Measurements from ENCODE around the gene ARHGEF3.

Gene ARHGEF3

GRCh38 chr3:56800832-56801661 lies 702 bp downstream of the ARHGEF3 start:
- no CpG with 5 or more reads among the region's 19 CpGs for WGBS, 2 donors (ENCODE audit: extremely low coverage in 2 of 2, insufficient read length in 2 of 2, insufficient replicate concordance in 1 of 2)
- Histone ChIP-seq H3K4me1 (ENCODE audit: control insufficient read depth in 2 of 2, insufficient read depth in 1 of 2, low read depth in 1 of 2, low read length in 2 of 2) (peaks cover 4 to 5% of the 10 kb centered on the region in 2 donors), H3K27ac (replicated peaks; ENCODE audit: low read length) (no peak overlapping the region)

GRCh38 chr3:56800130-56800831 lies 1.5 kb downstream of the ARHGEF3 start:
- Histone ChIP-seq H2AK5ac (ENCODE audit: low read depth, low read length) (no peak overlapping the region), H4K8ac (ENCODE audit: low read depth, low read length) (no peak overlapping the region), H3K9me3 (replicated peaks in 1 of 2; ENCODE audit: control insufficient read depth in 2 of 2, insufficient read depth in 1 of 2, low read depth in 1 of 2, low read length in 2 of 2) (no peaks in the 10 kb centered on the region), H3K9ac (ENCODE audit: low read depth, low read length, poor library complexity) (no peak overlapping the region), H3K27ac (replicated peaks; ENCODE audit: low read length) (no peak overlapping the region), H3K4ac (ENCODE audit: low read length) (no peak overlapping the region), H2AFZ (ENCODE audit: low read length) (no peak overlapping the region), H2BK12ac (ENCODE audit: low read length) (no peak overlapping the region), H3K36me3 (replicated peaks in 1 of 2; ENCODE audit: control insufficient read depth in 2 of 2, insufficient read depth in 2 of 2, low read length in 2 of 2) (no peaks in the 10 kb centered on the region), H3K18ac (ENCODE audit: low read length) (no peak overlapping the region), H2BK120ac (ENCODE audit: low read depth, low read length) (no peak overlapping the region), H3K27me3 (ENCODE audit: control insufficient read depth in 3 of 3, insufficient read depth in 3 of 3, low read depth in 1 of 3, low read length in 3 of 3) (peaks cover 0 to 41% (median 18%) of the 10 kb centered on the region in 3 experiments), H3K4me2 (ENCODE audit: insufficient read depth, low read length, poor library complexity, severe bottlenecking) (no peak overlapping the region), H3K23ac (ENCODE audit: low read depth, low read length, poor library complexity) (no peak overlapping the region), H2BK5ac (ENCODE audit: low read length) (no peak overlapping the region), H4K91ac (ENCODE audit: low read depth, low read length, poor library complexity) (no peak overlapping the region), H3K79me1 (ENCODE audit: low read depth, low read length) (no peaks in the 10 kb centered on the region), H3K4me3 (ENCODE audit: low read length in 2 of 2) (no peak overlapping the region), H3K14ac (ENCODE audit: low read length) (no peak overlapping the region), H3K4me1 (ENCODE audit: control insufficient read depth in 2 of 2, insufficient read depth in 1 of 2, low read depth in 1 of 2, low read length in 2 of 2) (peaks cover 4 to 5% of the 10 kb centered on the region in 2 donors), H2BK15ac (ENCODE audit: low read length) (no peak overlapping the region)
- no CpG with 5 or more reads among the region's 10 CpGs for WGBS, 2 donors (ENCODE audit: extremely low coverage in 2 of 2, insufficient read length in 2 of 2, insufficient replicate concordance in 1 of 2)
- DNase-seq (ENCODE audit: low spot score), result no peak

More at GRCh38 chr3:56800832-56801661, 702 bp downstream of the ARHGEF3 start:
- H2BK120ac ChIP-seq (ENCODE audit: low read depth, low read length), result no peak overlapping the region
- no peaks in the 10 kb centered on the region for H3K9me3 ChIP-seq (replicated peaks in 1 of 2; ENCODE audit: control insufficient read depth in 2 of 2, insufficient read depth in 1 of 2, low read depth in 1 of 2, low read length in 2 of 2)
- no peak overlapping the region for H2AK5ac ChIP-seq (ENCODE audit: low read depth, low read length)
- H2BK15ac ChIP-seq (ENCODE audit: low read length), result peak overlapping the region; percentile 5
- peak overlapping the region; percentile 64 for H3K9ac ChIP-seq (ENCODE audit: low read depth, low read length, poor library complexity)
- H3K18ac ChIP-seq (ENCODE audit: low read length), result peak overlapping the region; percentile 84
- no peaks in the 10 kb centered on the region for H3K79me1 ChIP-seq (ENCODE audit: low read depth, low read length)
- no peak overlapping the region for H2BK5ac ChIP-seq (ENCODE audit: low read length)
- peak overlapping the region; percentile 90 for H3K4me2 ChIP-seq (ENCODE audit: insufficient read depth, low read length, poor library complexity, severe bottlenecking)
- peak overlapping the region; percentile 91 for H3K14ac ChIP-seq (ENCODE audit: low read length)
- H4K91ac ChIP-seq (ENCODE audit: low read depth, low read length, poor library complexity), result no peak overlapping the region
- H3K4ac ChIP-seq (ENCODE audit: low read length), result no peak overlapping the region
- H3K27me3 ChIP-seq (ENCODE audit: control insufficient read depth in 3 of 3, insufficient read depth in 3 of 3, low read depth in 1 of 3, low read length in 3 of 3), result peaks cover 0 to 42% (median 18%) of the 10 kb centered on the region in 3 experiments
- no peaks in the 10 kb centered on the region for H3K36me3 ChIP-seq (replicated peaks in 1 of 2; ENCODE audit: control insufficient read depth in 2 of 2, insufficient read depth in 2 of 2, low read length in 2 of 2)
- no peak overlapping the region for H4K8ac ChIP-seq (ENCODE audit: low read depth, low read length)
- H3K4me3 ChIP-seq (ENCODE audit: low read length in 2 of 2), result peak overlapping the region; percentile 55 to 91
- DNase-seq (ENCODE audit: low spot score), result no peak
- peak overlapping the region; percentile 98 for H2AFZ ChIP-seq (ENCODE audit: low read length)
- no peak overlapping the region for H2BK12ac ChIP-seq (ENCODE audit: low read length)
- H3K23ac ChIP-seq (ENCODE audit: low read depth, low read length, poor library complexity), result peak overlapping the region; percentile 85

GRCh38 chr3:56799251-56799882 lies 2.4 kb downstream of the ARHGEF3 start:
- Histone ChIP-seq H2AFZ (ENCODE audit: low read length) (no peak overlapping the region), H2BK15ac (ENCODE audit: low read length) (no peak overlapping the region), H3K36me3 (replicated peaks in 1 of 2; ENCODE audit: control insufficient read depth in 2 of 2, insufficient read depth in 2 of 2, low read length in 2 of 2) (no peaks in the 10 kb centered on the region), H3K9ac (ENCODE audit: low read depth, low read length, poor library complexity) (no peak overlapping the region), H2BK12ac (ENCODE audit: low read length) (no peak overlapping the region), H3K18ac (ENCODE audit: low read length) (no peak overlapping the region), H3K4me3 (ENCODE audit: low read length in 2 of 2) (no peak overlapping the region), H3K9me3 (replicated peaks in 1 of 2; ENCODE audit: control insufficient read depth in 2 of 2, insufficient read depth in 1 of 2, low read depth in 1 of 2, low read length in 2 of 2) (no peaks in the 10 kb centered on the region), H2BK120ac (ENCODE audit: low read depth, low read length) (no peak overlapping the region), H4K8ac (ENCODE audit: low read depth, low read length) (no peak overlapping the region), H4K91ac (ENCODE audit: low read depth, low read length, poor library complexity) (no peak overlapping the region), H3K4ac (ENCODE audit: low read length) (no peak overlapping the region), H3K14ac (ENCODE audit: low read length) (no peak overlapping the region), H3K27me3 (ENCODE audit: control insufficient read depth in 3 of 3, insufficient read depth in 3 of 3, low read depth in 1 of 3, low read length in 3 of 3) (peaks cover 0 to 34% (median 18%) of the 10 kb centered on the region in 3 experiments), H3K79me1 (ENCODE audit: low read depth, low read length) (no peaks in the 10 kb centered on the region), H3K23ac (ENCODE audit: low read depth, low read length, poor library complexity) (no peak overlapping the region), H2BK5ac (ENCODE audit: low read length) (no peak overlapping the region), H3K27ac (replicated peaks; ENCODE audit: low read length) (no peak overlapping the region), H3K4me1 (ENCODE audit: control insufficient read depth in 2 of 2, insufficient read depth in 1 of 2, low read depth in 1 of 2, low read length in 2 of 2) (peaks cover 3 to 4% of the 10 kb centered on the region in 2 donors), H3K4me2 (ENCODE audit: insufficient read depth, low read length, poor library complexity, severe bottlenecking) (no peak overlapping the region), H2AK5ac (ENCODE audit: low read depth, low read length) (no peak overlapping the region)
- no CpG with 5 or more reads among the region's 7 CpGs for WGBS, 2 donors (ENCODE audit: extremely low coverage in 2 of 2, insufficient read length in 2 of 2, insufficient replicate concordance in 1 of 2)
- DNase-seq (ENCODE audit: low spot score), result peak; percentile 15

GRCh38 chr3:56796996-56797395 lies 4.8 kb downstream of the ARHGEF3 start:
- Histone ChIP-seq H3K4me2 (ENCODE audit: insufficient read depth, low read length, poor library complexity, severe bottlenecking) (no peak overlapping the region), H2BK120ac (ENCODE audit: low read depth, low read length) (no peak overlapping the region), H3K23ac (ENCODE audit: low read depth, low read length, poor library complexity) (no peak overlapping the region), H3K4me3 (ENCODE audit: low read length in 2 of 2) (no peak overlapping the region), H3K9me3 (replicated peaks in 1 of 2; ENCODE audit: control insufficient read depth in 2 of 2, insufficient read depth in 1 of 2, low read depth in 1 of 2, low read length in 2 of 2) (no peaks in the 10 kb centered on the region), H2BK12ac (ENCODE audit: low read length) (no peak overlapping the region), H3K18ac (ENCODE audit: low read length) (no peak overlapping the region), H4K8ac (ENCODE audit: low read depth, low read length) (no peak overlapping the region), H4K91ac (ENCODE audit: low read depth, low read length, poor library complexity) (no peak overlapping the region), H3K9ac (ENCODE audit: low read depth, low read length, poor library complexity) (no peak overlapping the region), H2BK15ac (ENCODE audit: low read length) (no peak overlapping the region), H2AK5ac (ENCODE audit: low read depth, low read length) (no peak overlapping the region), H3K27me3 (ENCODE audit: control insufficient read depth in 3 of 3, insufficient read depth in 3 of 3, low read depth in 1 of 3, low read length in 3 of 3) (peaks cover 0 to 18% (median 18%) of the 10 kb centered on the region in 3 experiments), H3K4ac (ENCODE audit: low read length) (no peak overlapping the region), H3K79me1 (ENCODE audit: low read depth, low read length) (no peaks in the 10 kb centered on the region), H2BK5ac (ENCODE audit: low read length) (no peak overlapping the region), H2AFZ (ENCODE audit: low read length) (no peak overlapping the region), H3K4me1 (ENCODE audit: control insufficient read depth in 2 of 2, insufficient read depth in 1 of 2, low read depth in 1 of 2, low read length in 2 of 2) (peaks cover 3 to 4% of the 10 kb centered on the region in 2 donors), H3K27ac (replicated peaks; ENCODE audit: low read length) (no peak overlapping the region), H3K36me3 (replicated peaks in 1 of 2; ENCODE audit: control insufficient read depth in 2 of 2, insufficient read depth in 2 of 2, low read length in 2 of 2) (no peaks in the 10 kb centered on the region), H3K14ac (ENCODE audit: low read length) (no peak overlapping the region)
- no CpG with 5 or more reads among the region's 4 CpGs for WGBS, 2 donors (ENCODE audit: extremely low coverage in 2 of 2, insufficient read length in 2 of 2, insufficient replicate concordance in 1 of 2)
- no peak for DNase-seq (ENCODE audit: low spot score)

Measured in neuronal stem cell (in vitro differentiated cells).